Measurements from ENCODE around the gene CD84.

DNA sequence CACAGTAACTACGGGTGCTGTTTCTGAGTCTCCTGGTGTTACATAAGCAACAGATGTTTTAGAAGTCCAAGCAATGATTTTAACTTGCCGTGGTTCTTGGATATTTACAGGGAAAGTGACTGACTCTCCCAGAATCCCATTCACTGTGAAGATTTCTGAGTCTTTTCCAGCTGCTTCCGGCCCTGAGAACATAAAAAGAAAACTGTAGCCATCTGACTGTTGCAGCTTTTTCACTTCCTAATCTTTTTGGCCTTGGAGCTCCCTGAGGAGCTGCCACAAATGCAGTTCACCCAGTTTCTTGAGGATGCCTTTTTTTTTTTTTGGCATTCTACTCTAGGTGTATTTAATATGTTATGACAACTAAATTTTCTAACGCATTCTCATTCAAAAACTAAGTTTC, 13.7 kb downstream of the CD84 start:
- TF ChIP-seq, protein P1, sequence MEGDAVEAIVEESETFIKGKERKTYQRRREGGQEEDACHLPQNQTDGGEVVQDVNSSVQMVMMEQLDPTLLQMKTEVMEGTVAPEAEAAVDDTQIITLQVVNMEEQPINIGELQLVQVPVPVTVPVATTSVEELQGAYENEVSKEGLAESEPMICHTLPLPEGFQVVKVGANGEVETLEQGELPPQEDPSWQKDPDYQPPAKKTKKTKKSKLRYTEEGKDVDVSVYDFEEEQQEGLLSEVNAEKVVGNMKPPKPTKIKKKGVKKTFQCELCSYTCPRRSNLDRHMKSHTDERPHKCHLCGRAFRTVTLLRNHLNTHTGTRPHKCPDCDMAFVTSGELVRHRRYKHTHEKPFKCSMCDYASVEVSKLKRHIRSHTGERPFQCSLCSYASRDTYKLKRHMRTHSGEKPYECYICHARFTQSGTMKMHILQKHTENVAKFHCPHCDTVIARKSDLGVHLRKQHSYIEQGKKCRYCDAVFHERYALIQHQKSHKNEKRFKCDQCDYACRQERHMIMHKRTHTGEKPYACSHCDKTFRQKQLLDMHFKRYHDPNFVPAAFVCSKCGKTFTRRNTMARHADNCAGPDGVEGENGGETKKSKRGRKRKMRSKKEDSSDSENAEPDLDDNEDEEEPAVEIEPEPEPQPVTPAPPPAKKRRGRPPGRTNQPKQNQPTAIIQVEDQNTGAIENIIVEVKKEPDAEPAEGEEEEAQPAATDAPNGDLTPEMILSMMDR (IDR thresholded peaks at IDR 0.05; ENCODE audit: insufficient read depth, low read length, poor library complexity, severe bottlenecking) = no peak
- no peak for TF ChIP-seq EZH2phosphoT487 (conservative IDR thresholded peaks at IDR 0.05; ENCODE audit: low read length)
